Activated CD4-positive, CD25-positive, alpha-beta regulatory T cell treated with anti-CD3 and anti-CD28 coated beads, Interleukin-2, amount 50 U/mL, for 24 hours (primary cell): Measurements from ENCODE around the gene PLCB1.

Source experiments
- ATAC-seq, 2 donors: fragments of 150-1000 bp; cut with Tn5 transposase; one replicate each; pipeline ENCODE4 v1.10.0; 2021; ENCODE audit warnings: mild to moderate bottlenecking in 1 of 2, moderate library complexity in 1 of 2

Gene PLCB1

DNA sequence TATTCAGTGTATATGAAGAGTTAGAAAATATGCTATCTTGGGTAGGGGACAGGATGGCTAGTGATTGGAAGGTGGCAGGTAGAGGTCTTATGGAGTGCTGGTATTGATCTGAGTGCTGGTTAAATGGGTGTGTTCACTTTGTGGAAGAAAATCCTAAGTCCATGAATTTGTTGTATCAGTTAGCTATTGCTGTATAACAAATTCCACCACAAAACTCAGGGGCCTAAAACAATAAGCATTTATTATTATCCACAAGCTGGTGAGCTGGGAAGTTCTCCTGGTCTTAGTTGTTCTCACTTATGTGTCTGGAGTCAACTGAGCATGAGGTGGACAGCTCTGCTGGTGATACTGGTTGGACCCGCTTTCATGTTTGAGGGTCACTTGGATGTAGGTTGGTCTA lies 724.6 kb downstream of the PLCB1 start:
- ATAC-seq, result no peak

GRCh38 chr20:8858181-8858787 lies 726.2 kb downstream of the PLCB1 start:
- no peak for ATAC-seq

DNA sequence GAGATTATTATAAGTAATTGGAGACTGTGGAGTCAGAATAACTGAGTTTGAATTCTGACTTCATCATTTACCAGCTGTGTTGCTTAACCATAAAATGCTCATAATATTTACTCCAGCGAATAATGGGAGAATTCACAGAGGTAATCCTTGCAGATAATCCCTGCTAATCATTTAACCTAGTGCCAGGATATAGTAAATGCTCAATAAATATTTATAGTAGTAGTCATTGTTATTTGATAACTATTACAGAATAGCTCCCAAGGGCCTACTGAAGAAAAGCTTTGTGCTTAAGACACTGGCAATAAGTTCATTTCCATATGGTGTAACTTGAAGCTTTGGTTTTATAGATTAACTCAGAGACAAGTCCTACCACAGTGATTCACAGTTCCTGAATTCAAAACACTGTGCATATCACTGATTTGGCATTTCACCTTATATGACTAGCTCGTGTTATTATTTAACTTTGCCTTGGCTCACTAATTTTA lies 728.0 kb downstream of the PLCB1 start:
- ATAC-seq, result no peak

- no peak for ATAC-seq
Measured at GRCh38 chr20:8862092-8862491, 730.0 kb downstream of the PLCB1 start.

DNA sequence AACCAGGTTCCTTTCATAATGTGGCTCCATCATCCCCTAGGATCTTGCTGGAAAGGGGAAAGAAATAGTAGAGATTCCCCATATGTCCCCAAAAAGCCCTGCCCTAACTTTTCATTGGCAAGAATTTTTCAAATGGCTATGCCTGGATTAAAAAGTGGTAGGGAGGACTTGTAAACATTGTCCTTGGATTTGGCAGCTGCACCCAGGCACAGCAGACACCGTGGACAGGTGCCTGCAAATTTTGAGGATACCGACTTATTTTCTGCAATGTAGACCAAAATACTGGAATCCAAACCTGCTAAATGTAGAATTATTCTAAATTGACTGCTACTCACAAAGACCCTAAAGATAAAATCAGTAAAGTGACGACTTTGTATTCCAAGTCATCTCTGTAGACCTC lies 733.6 kb downstream of the PLCB1 start:
- ATAC-seq, result no peak

DNA sequence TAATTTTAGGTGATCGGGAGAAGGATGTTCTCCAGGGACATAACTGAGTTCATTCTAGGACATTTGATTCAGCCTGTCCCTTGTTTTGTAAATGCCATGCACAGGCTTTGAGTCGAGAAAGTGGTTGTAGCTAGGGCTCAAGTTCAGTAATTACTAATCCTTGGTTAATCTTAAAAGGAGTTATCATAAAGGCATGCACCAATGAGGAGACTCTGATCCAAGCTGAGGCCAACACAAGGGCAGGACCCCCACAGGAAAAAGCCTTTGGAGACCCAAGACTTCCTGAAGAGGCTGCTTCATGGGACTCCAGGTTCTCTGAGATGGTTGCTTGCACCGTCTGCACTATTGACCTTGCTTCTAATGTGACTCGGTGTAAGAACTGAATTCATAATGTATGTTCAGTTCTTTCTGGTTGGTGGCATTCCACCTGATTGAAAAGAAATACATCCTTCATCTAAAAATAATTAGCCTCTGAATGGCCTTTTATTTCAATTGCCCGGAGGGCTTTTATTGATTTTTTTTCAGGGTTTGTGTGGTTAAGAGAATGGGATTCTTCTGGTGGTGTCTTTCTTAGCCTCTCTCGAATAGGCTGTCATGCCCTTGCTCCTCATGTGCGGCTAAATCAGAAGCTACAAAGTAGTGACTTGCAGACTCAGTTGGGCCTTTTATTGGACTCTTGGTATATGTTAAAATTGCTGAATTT lies 735.1 kb downstream of the PLCB1 start:
- ATAC-seq, result no peak

GRCh38 chr20:8870652-8871051 lies 738.6 kb downstream of the PLCB1 start:
- ATAC-seq, result no peak

DNA sequence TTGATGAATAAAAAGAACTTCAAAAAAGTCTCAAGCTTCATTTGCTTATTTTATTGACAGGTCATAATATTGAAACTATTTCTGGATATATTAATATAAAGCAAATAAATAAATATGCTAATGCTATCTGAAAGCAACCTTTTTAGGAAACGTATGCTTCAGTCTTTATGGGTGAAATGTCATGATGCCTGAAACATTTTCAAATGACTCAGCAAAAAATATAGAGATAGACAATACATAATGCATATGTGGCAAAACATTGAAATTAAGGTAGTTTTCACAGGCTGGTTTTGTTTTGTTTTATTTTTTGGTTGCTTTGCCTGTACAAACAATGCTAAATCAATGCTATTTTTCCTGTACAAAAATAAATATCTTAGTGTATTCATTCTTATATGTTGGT lies 742.4 kb downstream of the PLCB1 start:
- ATAC-seq, result no peak

DNA sequence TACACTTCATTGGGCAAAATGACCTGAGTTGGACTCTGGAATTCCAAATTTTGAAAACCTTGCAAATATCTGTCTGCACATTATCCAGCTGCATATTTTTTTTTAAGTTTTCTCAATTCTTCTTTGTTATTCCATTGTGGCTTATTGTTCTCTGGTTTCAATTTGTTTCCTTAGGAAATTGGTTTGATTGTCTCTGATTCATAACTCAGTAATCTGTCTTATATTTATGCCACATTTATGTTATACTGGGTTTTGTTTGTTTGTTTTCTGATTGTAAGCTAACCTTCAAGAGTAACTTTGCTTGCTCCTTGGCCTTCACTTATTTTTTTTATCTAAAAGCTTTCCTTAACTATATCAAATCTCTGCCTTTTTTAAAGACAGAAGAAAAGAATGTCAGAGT lies 743.5 kb downstream of the PLCB1 start:
- ATAC-seq, result no peak

DNA sequence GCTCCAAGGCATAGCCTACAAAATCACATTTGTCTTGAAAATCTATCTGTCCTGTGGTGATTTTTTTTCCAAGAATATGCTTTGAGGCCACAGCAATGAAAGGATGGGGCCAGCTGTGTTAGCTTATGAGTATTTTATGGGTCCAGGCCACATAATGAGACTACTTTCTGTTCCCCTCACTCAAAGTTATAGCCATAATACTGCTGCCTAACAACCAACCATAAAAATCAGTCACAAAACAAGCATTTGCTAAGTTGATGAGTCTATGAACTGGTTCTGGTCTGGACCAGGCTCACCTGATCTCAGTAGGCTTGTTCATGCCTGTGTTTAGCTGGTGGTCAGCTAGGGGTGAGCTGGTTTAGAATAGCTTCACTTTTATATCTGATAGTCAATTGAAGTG lies 744.3 kb downstream of the PLCB1 start:
- no peak for ATAC-seq

- ATAC-seq, result no peak
Measured at GRCh38 chr20:8877294-8877693, 745.2 kb downstream of the PLCB1 start.

GRCh38 chr20:8879669-8880068 lies 747.6 kb downstream of the PLCB1 start:
- ATAC-seq, result no peak

- no peak for ATAC-seq
Measured at GRCh38 chr20:8880085-8880853, 748.2 kb downstream of the PLCB1 start.

- no peak for ATAC-seq
Measured at GRCh38 chr20:8891039-8891438, 759.0 kb downstream of the PLCB1 start.

GRCh38 chr20:8895472-8895871 lies 763.4 kb downstream of the PLCB1 start:
- ATAC-seq, result no peak

- no peak for ATAC-seq
Measured at GRCh38 chr20:8898823-8899222, 766.8 kb downstream of the PLCB1 start.

GRCh38 chr20:8901237-8902025 lies 769.4 kb downstream of the PLCB1 start:
- no peak for ATAC-seq

DNA sequence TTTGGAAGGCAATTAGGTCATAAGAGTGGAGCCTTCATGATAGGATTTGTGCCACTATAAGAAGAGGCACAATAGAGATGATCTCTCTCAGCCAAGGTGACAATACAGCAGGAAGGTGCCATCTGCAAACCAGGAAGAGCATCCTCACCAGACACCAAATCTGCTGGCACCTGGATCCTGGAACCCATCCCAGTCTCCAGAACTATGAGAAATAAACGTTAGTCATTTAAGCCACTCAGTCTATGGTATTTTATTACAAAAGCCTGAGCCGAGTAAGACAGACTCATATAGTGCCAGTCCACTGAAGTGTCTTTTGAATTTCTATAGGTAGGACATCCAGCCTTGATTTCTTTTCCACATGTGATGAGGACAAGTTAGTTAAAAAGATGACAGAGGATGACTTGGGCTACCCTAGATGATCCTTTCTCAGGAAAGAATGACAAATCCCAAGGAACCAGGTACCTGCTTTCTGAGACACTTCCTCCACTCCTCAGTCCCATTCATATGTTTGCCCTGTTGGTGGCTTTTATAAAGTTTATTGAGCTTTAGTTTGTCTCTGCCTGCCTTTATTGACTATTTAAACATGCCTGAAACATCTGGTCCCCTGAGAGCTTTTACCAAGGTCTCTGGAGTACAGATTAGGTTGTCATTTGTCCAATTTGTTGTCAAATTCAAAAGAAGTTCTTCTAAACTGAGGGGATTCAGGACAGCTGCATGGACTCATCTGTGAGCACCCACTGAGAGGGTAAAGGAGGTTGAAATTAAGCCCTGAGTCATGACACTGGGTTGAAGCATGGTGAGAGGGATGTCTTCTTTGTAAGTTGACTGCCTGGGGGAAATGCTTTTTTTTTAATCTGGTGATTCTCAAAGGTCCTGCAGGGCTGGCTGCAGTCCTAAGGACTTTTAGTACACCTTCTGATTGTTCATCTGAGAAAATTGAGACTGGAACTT lies 771.9 kb downstream of the PLCB1 start:
- no peak for ATAC-seq

DNA sequence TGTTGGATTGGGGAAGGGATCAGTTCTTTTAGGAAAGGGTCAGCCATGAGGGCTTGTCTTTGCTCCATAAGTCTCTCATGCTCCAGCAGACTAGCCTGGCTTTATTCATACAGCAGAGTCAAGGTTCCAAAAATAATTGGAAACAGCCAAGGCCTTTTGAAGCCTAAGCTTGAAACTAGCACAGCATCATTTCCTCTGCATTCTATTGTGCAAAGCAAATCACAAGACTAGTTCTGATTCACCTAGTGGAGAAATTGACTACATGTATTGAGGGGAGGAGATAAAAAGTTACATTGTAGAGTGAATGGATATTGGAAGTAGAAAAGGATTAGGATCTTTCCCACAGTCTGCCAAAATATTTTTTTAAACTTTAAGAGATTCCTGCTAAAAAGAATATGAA lies 777.5 kb downstream of the PLCB1 start:
- no peak for ATAC-seq

DNA sequence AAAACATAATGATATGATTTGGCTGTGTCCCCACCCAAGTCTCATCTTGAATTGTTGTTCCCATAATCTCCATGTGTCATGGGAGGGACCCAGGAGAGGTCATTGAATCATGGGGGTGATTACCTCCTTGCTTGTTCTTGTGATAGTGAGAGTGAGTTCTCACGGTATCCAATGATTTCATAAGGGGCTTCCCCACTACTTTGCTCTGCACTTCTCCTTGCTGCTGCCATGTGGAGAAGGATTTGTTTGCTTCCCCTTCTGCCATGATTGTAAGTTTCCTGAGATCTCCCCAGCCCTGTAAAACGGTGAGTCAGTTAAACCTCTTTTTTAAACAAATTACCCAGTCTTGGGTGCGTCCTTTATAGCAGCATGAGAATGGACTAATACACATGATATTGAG lies 780.0 kb downstream of the PLCB1 start:
- no peak for ATAC-seq

DNA sequence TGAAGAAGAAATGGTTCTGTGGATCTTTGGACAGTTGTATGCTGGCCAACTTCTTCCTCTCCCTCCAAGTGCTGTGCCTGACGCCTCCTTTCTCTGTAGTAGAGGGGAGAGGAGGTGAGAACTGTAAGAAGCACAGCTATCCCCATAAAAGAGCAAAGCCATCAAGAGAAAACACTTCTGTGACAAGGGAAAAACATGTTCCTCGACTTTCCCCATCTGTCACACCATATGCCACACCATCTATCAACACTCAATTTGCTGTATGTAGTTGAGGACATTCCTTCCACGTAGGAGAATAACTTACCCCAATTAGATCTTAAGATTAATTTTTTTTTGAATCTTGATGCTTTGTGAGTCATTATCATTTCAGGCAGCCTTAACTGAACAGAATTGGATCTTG lies 780.7 kb downstream of the PLCB1 start:
- ATAC-seq, result no peak

- no peak for ATAC-seq
Measured at GRCh38 chr20:8913456-8913855, 781.4 kb downstream of the PLCB1 start.
